Cardiac muscle cell (in vitro differentiated cells and primary cell): ENCODE data around the gene TMEM126A. TPM values are rescaled to one million over a fixed set of nuclear protein-coding genes. Genes with fewer than 3 reads are reported as not detected.
"Not testable (repeated sequence)": the region's sequence is repeated elsewhere in the genome, so short reads cannot be mapped to it uniquely, and the experiment has no call there.

Source experiments
- DNase-seq, 2 donors: peaks; one replicate each; pipeline versions ENCODE4 v3.0.0 to v3.0.0-alpha.2; 2010 to 2017; ENCODE audit warnings: low read depth in 1 of 2, low spot score in 1 of 2
- H3K27ac ChIP-seq: fragments of 200-600 bp; sonication (generic); 2 replicates; pipeline ENCODE4 v1.5.1; 2016
- H3K27me3 ChIP-seq: fragments of 200-600 bp; sonication (generic); 2 replicates; pipeline ENCODE4 v1.6.0; 2016; ENCODE audit warnings: control low read depth
- H3K36me3 ChIP-seq: fragments of 200-600 bp; sonication (generic); 2 replicates; pipeline ENCODE4 v1.5.1; 2016; ENCODE audit warnings: control low read depth
- H3K4me1 ChIP-seq: fragments of 200-600 bp; sonication (generic); 2 replicates; pipeline ENCODE4 v1.8.1; 2017; ENCODE audit warnings: low read depth, mild to moderate bottlenecking, mixed run types
- H3K4me3 ChIP-seq: fragments of 200-600 bp; sonication (generic); 2 replicates; pipeline ENCODE4 v1.5.1; 2016; ENCODE audit warnings: mild to moderate bottlenecking
- H3K9me3 ChIP-seq: fragments of 200-600 bp; sonication (generic); 2 replicates; pipeline ENCODE4 v1.5.1; 2017; ENCODE audit warnings: low read depth, mild to moderate bottlenecking, control low read depth
- polyA plus RNA-seq: library from polyadenylated mRNA; unstranded; fragments of >200 nt; fragmentation: Nextera tagmentation; extraction: Ambion mirVana; gene quantifications from 2 replicates; pipeline ENCODE4 v1.2.1, GENCODE V29; 2016
- total RNA-seq: library from RNA; depleted of rRNA; stranded (reverse); fragments of >200 nt; gene quantifications from 2 replicates; pipeline ENCODE4 v1.2.3, GENCODE V29; 2016
- TF ChIP-seq, protein P1 (sequence below): IDR thresholded peaks from 2 replicates; pipeline ENCODE4 v1.5.1; 2012; ENCODE audit warnings: low read depth, mild to moderate bottlenecking, low read length

TMEM126A gene
- total and polyA plus RNA-seq, 2 experiments from 2014 or later = 13.1 to 42.9 TPM

DNA sequence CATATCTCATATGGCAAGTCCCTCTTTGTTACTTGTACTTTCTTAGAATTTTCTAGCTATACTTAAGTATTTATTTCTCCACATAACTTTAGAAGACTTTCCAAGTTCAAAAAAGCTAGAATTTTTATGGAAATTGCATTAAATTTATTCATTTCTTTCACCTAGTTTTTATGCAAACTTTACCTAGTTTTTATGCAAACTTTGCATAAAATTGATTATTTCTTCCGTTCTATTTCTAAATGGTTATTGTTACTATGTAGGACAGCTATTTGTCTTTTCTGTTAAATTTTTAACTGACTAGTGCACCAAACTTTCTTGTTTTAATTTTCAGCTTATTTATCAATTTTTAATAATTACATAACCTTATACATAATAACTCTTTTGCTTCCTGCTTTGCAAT, 20.4 kb downstream of the TMEM126A start:
- H3K4me1 ChIP-seq = no peaks in the 10 kb centered on the region

DNA sequence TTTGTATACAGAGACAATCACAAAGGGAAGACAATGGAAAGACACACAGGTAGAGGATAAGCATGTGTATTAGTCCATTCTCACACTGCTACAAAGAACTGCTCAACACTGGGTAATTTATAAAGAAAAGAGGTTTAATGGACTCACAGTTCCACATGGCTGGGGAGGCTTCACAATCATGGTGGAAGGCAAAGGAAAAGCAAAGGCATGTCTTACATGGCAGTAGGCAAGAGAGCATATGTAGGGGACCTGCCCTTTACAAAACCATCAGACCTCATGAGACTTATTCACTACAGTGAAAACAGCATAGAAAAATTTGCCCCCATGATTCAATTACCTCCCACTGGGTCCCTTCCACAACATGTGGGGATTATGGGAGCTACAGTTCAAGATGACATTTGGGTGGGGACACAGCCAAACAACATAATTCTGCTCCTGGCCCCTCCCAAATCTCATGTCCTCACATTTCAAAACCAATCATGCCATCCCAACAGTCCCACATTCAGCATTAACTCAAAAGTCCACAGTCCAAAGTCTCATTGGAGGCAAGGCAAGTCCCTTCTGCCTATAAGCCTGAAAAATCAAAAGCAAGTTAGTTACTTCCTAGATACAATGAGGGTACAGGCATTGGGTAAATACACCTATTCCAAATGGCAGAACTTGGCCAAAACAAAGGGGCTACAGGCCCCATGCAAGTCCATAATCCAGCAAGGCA, 23.3 kb downstream of the TMEM126A start:
- not testable (repeated sequence) for H3K4me1 ChIP-seq, H3K27ac ChIP-seq, H3K4me3 ChIP-seq, H3K36me3 ChIP-seq, H3K9me3 ChIP-seq, DNase-seq, H3K27me3 ChIP-seq

More for the DNA sequence above, 20.4 kb downstream of the TMEM126A start:
- Histone ChIP-seq H3K36me3 (no peaks in the 10 kb centered on the region), H3K27me3 (no peaks in the 10 kb centered on the region), H3K4me3 (no peak overlapping the region), H3K9me3 (no peaks in the 10 kb centered on the region), H3K27ac (no peak overlapping the region)
- DNase-seq = no peak
- TF ChIP-seq, protein P1, sequence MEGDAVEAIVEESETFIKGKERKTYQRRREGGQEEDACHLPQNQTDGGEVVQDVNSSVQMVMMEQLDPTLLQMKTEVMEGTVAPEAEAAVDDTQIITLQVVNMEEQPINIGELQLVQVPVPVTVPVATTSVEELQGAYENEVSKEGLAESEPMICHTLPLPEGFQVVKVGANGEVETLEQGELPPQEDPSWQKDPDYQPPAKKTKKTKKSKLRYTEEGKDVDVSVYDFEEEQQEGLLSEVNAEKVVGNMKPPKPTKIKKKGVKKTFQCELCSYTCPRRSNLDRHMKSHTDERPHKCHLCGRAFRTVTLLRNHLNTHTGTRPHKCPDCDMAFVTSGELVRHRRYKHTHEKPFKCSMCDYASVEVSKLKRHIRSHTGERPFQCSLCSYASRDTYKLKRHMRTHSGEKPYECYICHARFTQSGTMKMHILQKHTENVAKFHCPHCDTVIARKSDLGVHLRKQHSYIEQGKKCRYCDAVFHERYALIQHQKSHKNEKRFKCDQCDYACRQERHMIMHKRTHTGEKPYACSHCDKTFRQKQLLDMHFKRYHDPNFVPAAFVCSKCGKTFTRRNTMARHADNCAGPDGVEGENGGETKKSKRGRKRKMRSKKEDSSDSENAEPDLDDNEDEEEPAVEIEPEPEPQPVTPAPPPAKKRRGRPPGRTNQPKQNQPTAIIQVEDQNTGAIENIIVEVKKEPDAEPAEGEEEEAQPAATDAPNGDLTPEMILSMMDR = no peak

DNA sequence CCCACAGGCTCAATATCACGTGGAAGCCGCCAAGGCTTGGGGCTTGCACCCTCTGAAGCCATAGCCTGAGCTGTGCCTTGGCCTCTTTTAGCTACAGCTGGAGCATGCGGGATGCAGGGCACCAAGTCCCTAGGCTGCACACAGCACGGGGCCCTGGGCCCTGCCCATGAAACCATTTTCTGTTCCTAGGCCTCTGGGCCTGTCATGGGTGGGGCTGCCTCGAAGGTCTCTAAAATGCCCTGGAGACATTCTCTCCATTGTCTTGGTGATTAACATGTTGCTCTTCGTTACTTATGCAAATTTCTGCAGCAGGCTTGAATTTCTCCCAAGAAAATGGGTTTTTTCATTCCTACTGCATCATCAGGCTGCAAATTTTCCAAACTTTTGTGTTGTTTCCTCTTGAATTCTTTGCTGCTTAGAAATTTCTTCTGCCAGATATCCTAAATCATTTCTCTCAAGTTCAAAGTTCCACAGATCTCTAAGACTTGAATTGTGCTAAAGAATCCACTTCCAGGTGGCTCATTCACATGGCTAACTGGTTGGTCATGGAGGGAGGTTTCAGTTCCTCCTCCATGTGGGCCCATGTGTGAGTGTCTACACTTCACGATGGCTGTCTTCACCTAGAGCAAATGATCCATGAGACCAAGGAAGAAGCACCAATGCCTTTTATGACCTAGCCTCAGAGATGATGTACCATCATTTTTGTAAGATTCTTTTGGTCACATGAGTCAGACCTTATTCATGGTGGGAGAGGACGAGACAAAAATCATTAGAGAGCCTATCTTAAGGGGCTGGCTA, 24.5 kb downstream of the TMEM126A start:
- H3K4me3 ChIP-seq = no peak overlapping the region
- no peaks in the 10 kb centered on the region for H3K27me3 ChIP-seq
- H3K36me3 ChIP-seq = no peaks in the 10 kb centered on the region
- DNase-seq = no peak
- TF ChIP-seq, protein P1 = no peak
- no peaks in the 10 kb centered on the region for H3K4me1 ChIP-seq
- no peaks in the 10 kb centered on the region for H3K9me3 ChIP-seq
- no peak overlapping the region for H3K27ac ChIP-seq

DNA sequence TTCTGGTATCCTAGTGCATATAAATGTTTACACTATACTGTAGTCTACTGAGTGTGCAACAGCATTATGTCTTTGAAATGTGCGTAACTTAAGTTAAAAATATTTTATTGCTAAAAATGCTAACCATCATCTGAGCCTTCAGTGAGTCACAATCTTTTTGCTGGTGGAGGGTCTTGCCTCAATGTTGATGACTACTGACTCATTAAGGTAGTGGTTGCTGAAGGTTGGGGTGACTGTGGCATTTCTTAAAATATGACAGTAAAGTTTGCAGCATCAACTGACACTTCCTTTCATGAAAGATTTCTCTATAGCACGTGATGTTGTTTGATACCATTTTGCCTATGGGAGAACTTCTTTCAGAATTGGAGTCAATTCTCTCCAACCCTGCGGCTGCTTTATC, 25.6 kb downstream of the TMEM126A start:
- no peaks in the 10 kb centered on the region for H3K36me3 ChIP-seq
- no peak overlapping the region for H3K4me3 ChIP-seq
- TF ChIP-seq, protein P1 = no peak
- H3K27ac ChIP-seq = no peak overlapping the region
- H3K4me1 ChIP-seq = no peaks in the 10 kb centered on the region
- H3K27me3 ChIP-seq = no peaks in the 10 kb centered on the region
- DNase-seq = no peak
- H3K9me3 ChIP-seq = no peaks in the 10 kb centered on the region

DNA sequence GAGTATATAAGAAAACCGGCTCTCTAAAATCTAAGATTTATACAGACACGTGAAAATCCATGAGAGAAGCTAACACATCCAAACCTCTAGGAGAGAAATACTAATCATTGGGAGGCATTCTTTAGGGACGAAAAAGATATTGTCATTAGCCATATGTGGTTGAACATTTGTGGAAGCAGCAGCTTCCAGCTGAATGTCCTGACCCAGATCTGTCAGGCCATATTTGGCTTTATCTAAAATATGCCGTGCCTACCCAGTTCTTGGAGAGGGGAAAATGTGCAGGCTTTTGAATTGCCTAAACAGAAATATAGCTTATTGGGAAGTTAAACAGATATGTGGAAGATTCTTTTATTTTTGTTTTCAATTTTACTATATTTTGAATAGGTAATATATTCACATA, 31.8 kb downstream of the TMEM126A start:
- Histone ChIP-seq H3K36me3 (no peaks in the 10 kb centered on the region), H3K27me3 (no peaks in the 10 kb centered on the region), H3K9me3 (no peaks in the 10 kb centered on the region), H3K4me1 (no peaks in the 10 kb centered on the region), H3K4me3 (no peak overlapping the region), H3K27ac (no peak overlapping the region)
- DNase-seq = no peak
- TF ChIP-seq, protein P1 = no peak

DNA sequence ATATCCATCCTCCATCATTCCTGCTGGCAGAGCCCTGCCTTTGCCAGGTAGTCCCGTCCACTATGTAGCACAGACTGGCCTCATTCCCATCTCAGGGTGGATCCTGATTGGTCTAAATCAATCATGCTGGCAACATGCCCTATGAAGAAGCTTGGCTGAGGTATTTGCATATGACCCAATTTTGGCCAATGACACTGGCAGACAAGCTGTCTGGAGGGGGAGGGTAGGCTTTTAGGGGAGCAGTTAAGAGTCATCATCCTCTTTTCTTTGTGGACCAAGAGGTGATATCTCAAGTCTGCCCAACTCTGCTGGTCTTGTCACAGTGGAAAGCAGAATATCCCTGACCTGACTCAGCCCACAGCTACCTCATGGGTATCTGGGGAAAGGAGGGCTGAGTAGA, 33.1 kb downstream of the TMEM126A start:
- TF ChIP-seq, protein P1 = no peak
- peaks cover 11% of the 10 kb centered on the region for H3K4me1 ChIP-seq
- no peaks in the 10 kb centered on the region for H3K27me3 ChIP-seq
- H3K27ac ChIP-seq = no peak overlapping the region
- no peak overlapping the region for H3K4me3 ChIP-seq
- no peak for DNase-seq
- H3K9me3 ChIP-seq = no peaks in the 10 kb centered on the region
- H3K36me3 ChIP-seq = no peaks in the 10 kb centered on the region
